NCI-H2081 treated with DMSO at 0.1 percent for 48 hours (cell line): ENCODE results near the gene OR1J1.

Source experiments
- DNase-seq: peaks from one replicate; lab custom pipeline; 2025; lab: John Stamatoyannopoulos, UW

Gene OR1J1

GRCh38 chr9:122477826-122478225, at the start of gene OR1J1:
OR1J1 (minus strand) TSS chr9:122477926; CDS start chr9:122477926, 0 bp downstream.
- DNase-seq: no peak

GRCh38 chr9:122527193-122527592, 49.5 kb upstream of the OR1J1 start, which contains the start of gene OR1N1:
OR1N1 (minus strand) TSS chr9:122527293; CDS start chr9:122527293, 0 bp downstream.
- no peak for DNase-seq

- no peak for DNase-seq
These were observed 48.9 kb upstream of the OR1J1 start for GRCh38 chr9:122526602-122527001.

- DNase-seq: no peak
These were observed 41.6 kb upstream of the OR1J1 start for GRCh38 chr9:122519376-122519775.

- DNase-seq: no peak
These were observed 41.1 kb upstream of the OR1J1 start, which contains the start of gene OR1J4 for GRCh38 chr9:122518841-122519240. OR1J4 (plus strand) TSS chr9:122519141; CDS start chr9:122519141, 0 bp downstream.

- DNase-seq: no peak
These were observed 40.5 kb upstream of the OR1J1 start for GRCh38 chr9:122518226-122518625.

- no peak for DNase-seq
These were observed 32.8 kb upstream of the OR1J1 start, which contains the start of gene OR1J2 for GRCh38 chr9:122510502-122510901. OR1J2 (plus strand) TSS chr9:122510802; CDS start chr9:122510802, 0 bp downstream.

- DNase-seq: no peak
These were observed 29.2 kb upstream of the OR1J1 start for GRCh38 chr9:122506964-122507363.

GRCh38 chr9:122498883-122499288, 21.2 kb upstream of the OR1J1 start:
- DNase-seq: no peak

GRCh38 chr9:122479062-122479461, 1.3 kb upstream of the OR1J1 start:
- no peak for DNase-seq

- no peak for DNase-seq
These were observed 380 bp downstream of the OR1J1 start for GRCh38 chr9:122477346-122477745.

- no peak for DNase-seq
These were observed 2.0 kb downstream of the OR1J1 start for GRCh38 chr9:122475717-122476116.

GRCh38 chr9:122474561-122474960, 3.2 kb downstream of the OR1J1 start:
- no peak for DNase-seq

GRCh38 chr9:122468735-122469134, 9.0 kb downstream of the OR1J1 start:
- DNase-seq: no peak

- DNase-seq: no peak
These were observed 11.3 kb downstream of the OR1J1 start for GRCh38 chr9:122466456-122466855.

- DNase-seq: peak; percentile 15
These were observed 12.8 kb downstream of the OR1J1 start for GRCh38 chr9:122464633-122465567.

- peak; percentile 55 for DNase-seq
These were observed 13.7 kb downstream of the OR1J1 start for GRCh38 chr9:122463828-122464632.

GRCh38 chr9:122457787-122458186, 19.9 kb downstream of the OR1J1 start:
- no peak for DNase-seq

GRCh38 chr9:122456123-122456522, 21.6 kb downstream of the OR1J1 start:
- no peak for DNase-seq

- no peak for DNase-seq
These were observed 24.0 kb downstream of the OR1J1 start for GRCh38 chr9:122453677-122454135.

GRCh38 chr9:122446819-122447484, 30.8 kb downstream of the OR1J1 start:
- no peak for DNase-seq
